ENCODE data around the gene NBPF11.
"Not testable (repeated sequence)": the region's sequence is repeated elsewhere in the genome, so short reads cannot be mapped to it uniquely, and the experiment has no call there.

Gene NBPF11

GRCh38 chr1:148160343-148161052, 8.4 kb upstream of the NBPF11 start:
- DNase-seq (ENCODE audit: insufficient read length, low spot score) (peak; percentile 11), FAIRE-seq (no peak)
- TF ChIP-seq CTCF (IDR thresholded peaks at IDR 0.05; ENCODE audit: insufficient read depth, missing control alignments): no peak

- no peak for TF ChIP-seq CTCF (IDR thresholded peaks at IDR 0.05; ENCODE audit: insufficient read depth, missing control alignments)
- no peak for FAIRE-seq
- peak; percentile 6 for DNase-seq (ENCODE audit: insufficient read length, low spot score)
Observed at GRCh38 chr1:148160048-148160342, 7.9 kb upstream of the NBPF11 start.

GRCh38 chr1:148158341-148159003, 6.4 kb upstream of the NBPF11 start:
- FAIRE-seq (no peak), DNase-seq (ENCODE audit: insufficient read length, low spot score) (peak; percentile 1)
- TF ChIP-seq CTCF (IDR thresholded peaks at IDR 0.05; ENCODE audit: insufficient read depth, missing control alignments): no peak

- not testable (repeated sequence) for FAIRE-seq
Observed at GRCh38 chr1:148157803-148158202, 5.7 kb upstream of the NBPF11 start.

GRCh38 chr1:148155494-148156275, 3.6 kb upstream of the NBPF11 start:
- FAIRE-seq; DNase-seq (ENCODE audit: insufficient read length, low spot score): not testable (repeated sequence)

More at GRCh38 chr1:148157803-148158202, 5.7 kb upstream of the NBPF11 start:
- DNase-seq (ENCODE audit: insufficient read length, low spot score): not testable (repeated sequence)

GRCh38 chr1:148152795-148153194, 714 bp upstream of the NBPF11 start:
- not testable (repeated sequence) for DNase-seq (ENCODE audit: insufficient read length, low spot score); FAIRE-seq

GRCh38 chr1:148151371-148151819, 686 bp downstream of the NBPF11 start:
- DNase-seq (ENCODE audit: insufficient read length, low spot score): peak; percentile 17
- not testable (repeated sequence) for FAIRE-seq

GRCh38 chr1:148150945-148151344, 1.1 kb downstream of the NBPF11 start:
- not testable (repeated sequence) for FAIRE-seq; DNase-seq (ENCODE audit: insufficient read length, low spot score)

- FAIRE-seq; DNase-seq (ENCODE audit: insufficient read length, low spot score): not testable (repeated sequence)
Observed at GRCh38 chr1:148150014-148150413, 2.1 kb downstream of the NBPF11 start.

GRCh38 chr1:148149050-148149815, 2.8 kb downstream of the NBPF11 start:
- not testable (repeated sequence) for FAIRE-seq; DNase-seq (ENCODE audit: insufficient read length, low spot score)

- peak; percentile 1 for DNase-seq (ENCODE audit: insufficient read length, low spot score)
- not testable (repeated sequence) for FAIRE-seq
Observed at GRCh38 chr1:148147052-148147838, 4.8 kb downstream of the NBPF11 start.

GRCh38 chr1:148146191-148146997, 5.7 kb downstream of the NBPF11 start:
- not testable (repeated sequence) for FAIRE-seq; DNase-seq (ENCODE audit: insufficient read length, low spot score)

- not testable (repeated sequence) for DNase-seq (ENCODE audit: insufficient read length, low spot score)
Observed at GRCh38 chr1:148143223-148143622, 8.9 kb downstream of the NBPF11 start.

GRCh38 chr1:148141936-148142335, 10.1 kb downstream of the NBPF11 start:
- not testable (repeated sequence) for DNase-seq (ENCODE audit: insufficient read length, low spot score); FAIRE-seq

More at GRCh38 chr1:148143223-148143622, 8.9 kb downstream of the NBPF11 start:
- not testable (repeated sequence) for FAIRE-seq

Data from D721Med (cell line).